GM12865 (cell line): ENCODE data around the gene INVS.

Experiments
- DNase-seq: peaks from one replicate; pipeline ENCODE4 v3.0.0; 2010; ENCODE audit warnings: low read depth
- H3K4me3 ChIP-seq: 2 replicates; pipeline ENCODE4 v1.5.1; 2011; ENCODE audit warnings: mild to moderate bottlenecking, low read depth, low read length, control low read depth
- TF ChIP-seq, protein P1 (sequence below): IDR thresholded peaks from 2 replicates; pipeline ENCODE4 v1.5.1; 2011; ENCODE audit warnings: low read length, control low read depth, low read depth, inconsistent platforms; ENCODE audit not compliant: insufficient read depth; ENCODE audit errors: missing control alignments

The INVS gene

DNA sequence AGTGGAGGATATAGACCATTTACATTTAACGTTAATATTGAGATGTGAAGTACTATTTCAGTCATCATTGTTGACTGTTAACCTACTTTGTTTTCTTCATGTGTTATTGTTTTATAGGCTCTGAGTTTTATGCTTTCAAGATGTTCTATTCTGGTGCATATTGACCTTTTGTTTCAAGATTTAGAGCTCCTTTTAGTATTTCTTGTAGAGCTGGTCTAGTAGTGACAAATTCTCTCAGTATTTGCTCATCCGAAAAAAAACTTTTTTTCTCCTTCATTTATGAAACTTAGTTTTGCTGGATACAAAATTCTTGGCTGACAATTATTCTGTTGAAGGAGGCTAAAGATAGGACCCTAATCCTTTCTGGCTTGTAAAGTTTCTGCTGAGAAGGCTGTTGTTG, 91.3 kb downstream of the INVS start:
- H3K4me3 ChIP-seq, result no peak overlapping the region
- DNase-seq, result no peak
- TF ChIP-seq, protein P1, sequence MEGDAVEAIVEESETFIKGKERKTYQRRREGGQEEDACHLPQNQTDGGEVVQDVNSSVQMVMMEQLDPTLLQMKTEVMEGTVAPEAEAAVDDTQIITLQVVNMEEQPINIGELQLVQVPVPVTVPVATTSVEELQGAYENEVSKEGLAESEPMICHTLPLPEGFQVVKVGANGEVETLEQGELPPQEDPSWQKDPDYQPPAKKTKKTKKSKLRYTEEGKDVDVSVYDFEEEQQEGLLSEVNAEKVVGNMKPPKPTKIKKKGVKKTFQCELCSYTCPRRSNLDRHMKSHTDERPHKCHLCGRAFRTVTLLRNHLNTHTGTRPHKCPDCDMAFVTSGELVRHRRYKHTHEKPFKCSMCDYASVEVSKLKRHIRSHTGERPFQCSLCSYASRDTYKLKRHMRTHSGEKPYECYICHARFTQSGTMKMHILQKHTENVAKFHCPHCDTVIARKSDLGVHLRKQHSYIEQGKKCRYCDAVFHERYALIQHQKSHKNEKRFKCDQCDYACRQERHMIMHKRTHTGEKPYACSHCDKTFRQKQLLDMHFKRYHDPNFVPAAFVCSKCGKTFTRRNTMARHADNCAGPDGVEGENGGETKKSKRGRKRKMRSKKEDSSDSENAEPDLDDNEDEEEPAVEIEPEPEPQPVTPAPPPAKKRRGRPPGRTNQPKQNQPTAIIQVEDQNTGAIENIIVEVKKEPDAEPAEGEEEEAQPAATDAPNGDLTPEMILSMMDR, result no peak

GRCh38 chr9:100191264-100191663, 92.2 kb downstream of the INVS start:
- TF ChIP-seq, protein P1, result no peak
- no peak overlapping the region for H3K4me3 ChIP-seq
- no peak for DNase-seq

DNA sequence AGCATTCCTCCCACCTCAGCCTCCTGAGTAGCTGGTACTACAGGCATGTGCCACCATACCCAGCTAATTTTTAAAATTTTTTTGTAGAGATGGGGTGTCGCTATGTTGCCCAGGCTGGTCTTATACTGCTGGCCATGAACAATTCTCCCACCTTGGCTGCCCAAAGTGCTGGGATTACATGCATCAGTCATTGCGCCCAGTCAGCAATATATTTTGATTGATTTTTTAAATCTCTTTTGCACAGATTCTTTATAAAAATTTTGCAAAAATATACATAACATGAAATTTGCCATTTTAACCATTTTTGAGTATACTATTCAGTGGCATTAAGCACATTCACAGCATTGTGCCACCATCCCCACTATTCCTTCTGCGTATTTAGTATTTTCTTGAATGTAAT, 94.0 kb downstream of the INVS start:
- TF ChIP-seq, protein P1, result no peak

DNA sequence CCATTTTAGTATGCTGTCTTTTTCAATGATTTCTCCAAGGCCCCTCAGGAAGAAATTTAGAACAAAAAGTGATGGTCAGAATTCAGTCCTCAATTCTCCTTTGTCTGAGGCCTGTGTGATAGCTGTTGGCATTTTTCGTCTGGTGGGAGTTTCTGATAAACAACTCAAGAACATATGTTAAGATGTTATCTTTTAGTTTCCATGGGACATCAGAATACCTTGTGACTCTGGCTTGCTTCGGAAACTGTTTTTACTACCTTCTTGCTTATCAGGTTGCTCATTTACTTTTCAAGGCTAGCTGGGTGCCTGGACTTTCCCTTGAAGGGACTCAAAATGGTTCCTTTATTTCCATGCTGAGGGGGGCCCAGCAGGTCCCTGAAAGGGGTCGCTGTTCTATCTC, 97.2 kb downstream of the INVS start:
- no peak overlapping the region for H3K4me3 ChIP-seq
- no peak for DNase-seq
- TF ChIP-seq, protein P1, result no peak

More for the DNA sequence above, 94.0 kb downstream of the INVS start:
- no peak overlapping the region for H3K4me3 ChIP-seq
- DNase-seq, result no peak

DNA sequence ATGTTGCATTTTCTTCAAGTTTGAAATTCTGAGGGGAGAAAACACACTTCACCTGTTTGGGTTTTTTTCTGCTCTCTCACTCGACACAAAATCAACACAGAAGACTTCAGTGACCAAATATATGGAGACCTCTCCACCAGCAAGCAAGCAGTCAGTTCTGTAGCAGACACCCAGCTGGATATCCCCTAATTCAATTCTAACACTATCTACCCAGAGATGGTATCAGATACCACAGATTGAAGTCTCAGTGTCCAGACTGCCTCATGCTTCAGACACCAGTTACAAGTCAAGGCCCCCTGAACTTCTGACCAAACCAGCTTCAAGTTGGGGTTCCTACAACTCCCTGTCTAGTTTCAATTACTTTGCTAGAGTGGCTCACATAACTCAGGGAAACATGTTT, 97.8 kb downstream of the INVS start:
- no peak overlapping the region for H3K4me3 ChIP-seq
- DNase-seq, result no peak
- TF ChIP-seq, protein P1, result no peak

- TF ChIP-seq, protein P1, result no peak
These were observed 98.5 kb downstream of the INVS start for GRCh38 chr9:100197553-100197952.

GRCh38 chr9:100202806-100203205, 103.8 kb downstream of the INVS start:
- no peak overlapping the region for H3K4me3 ChIP-seq
- TF ChIP-seq, protein P1, result no peak
- DNase-seq, result no peak

More at GRCh38 chr9:100197553-100197952, 98.5 kb downstream of the INVS start:
- no peak overlapping the region for H3K4me3 ChIP-seq
- no peak for DNase-seq
